ENCODE measurements around the gene CNPY4.

CNPY4 gene

DNA sequence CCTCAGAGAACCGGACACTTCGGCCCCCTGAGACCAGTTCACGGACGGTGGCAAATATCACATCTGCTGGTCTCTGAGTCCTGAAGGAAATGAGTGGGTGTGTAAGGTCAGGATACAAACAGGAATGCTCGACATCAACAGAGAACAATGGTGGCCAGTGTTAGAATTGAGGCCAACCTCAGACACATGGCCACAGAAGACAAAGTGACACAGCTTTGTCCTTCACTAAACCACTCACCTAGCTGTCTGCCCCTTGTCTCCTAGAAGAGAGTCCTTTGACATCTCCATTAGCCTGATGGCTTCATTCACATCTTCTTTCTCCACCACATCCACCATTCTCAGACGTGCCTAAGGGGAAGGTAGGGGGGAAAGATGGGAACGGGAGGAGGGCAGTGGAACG, 26.4 kb upstream of the CNPY4 start:
- no peak for DNase-seq

- DNase-seq: no peak
Measured at GRCh38 chr7:100093498-100093897, 25.9 kb upstream of the CNPY4 start.

- no peak for DNase-seq
Measured at GRCh38 chr7:100093925-100094486, 25.4 kb upstream of the CNPY4 start.

GRCh38 chr7:100095289-100095688, 24.1 kb upstream of the CNPY4 start:
- no peak for DNase-seq

DNA sequence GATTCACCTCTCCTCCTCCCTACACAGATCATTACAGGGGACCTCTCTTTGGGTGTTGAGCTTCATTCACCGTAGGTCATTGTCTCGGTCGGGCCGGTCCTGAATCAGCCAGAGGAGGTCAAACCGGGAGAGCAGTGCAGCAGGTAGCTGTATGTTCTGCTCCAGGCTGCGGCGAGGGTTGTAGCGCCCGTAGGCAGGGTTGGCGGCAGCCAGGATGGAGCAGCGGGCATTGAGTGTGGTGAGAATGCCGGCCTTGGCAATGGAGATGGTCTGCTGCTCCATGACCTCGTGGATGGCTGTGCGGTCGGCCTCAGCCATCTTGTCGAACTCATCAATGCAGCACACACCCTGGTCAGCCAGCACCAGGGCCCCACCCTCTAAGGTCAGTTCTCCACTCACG, 23.7 kb upstream of the CNPY4 start:
- DNase-seq: no peak

DNA sequence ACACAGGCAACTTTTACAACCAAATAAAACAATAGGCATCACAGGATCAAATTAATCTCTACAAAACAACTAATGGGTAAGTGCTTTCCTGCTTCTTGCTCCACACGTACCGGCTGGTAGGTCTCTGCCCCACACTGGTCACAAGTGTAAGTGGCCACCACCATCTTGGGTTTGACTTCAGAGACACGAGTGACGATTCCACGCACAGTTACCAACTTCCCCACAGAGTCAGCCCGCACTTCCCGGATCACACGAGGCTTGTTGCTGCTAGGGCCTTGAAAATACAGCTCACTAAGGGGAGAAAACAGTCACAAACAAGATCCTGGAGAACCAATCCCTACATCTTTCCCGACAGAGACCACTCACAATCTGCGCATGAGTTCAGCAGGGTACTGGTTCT, 20.5 kb upstream of the CNPY4 start:
- no peak for DNase-seq

GRCh38 chr7:100099452-100099851, 20.0 kb upstream of the CNPY4 start:
- no peak for DNase-seq

- peak; percentile 97 for DNase-seq
Measured at GRCh38 chr7:100100420-100101015, 18.9 kb upstream of the CNPY4 start.

- DNase-seq: peak; percentile 97
Measured at GRCh38 chr7:100101016-100101862, 18.2 kb upstream of the CNPY4 start, which contains the start of the genes AP4M1 and MCM7. TSS of gene AP4M1 (plus strand) at chr7:100101643. CDS start at chr7:100101715, 72 bp downstream. TSS of gene MCM7 (minus strand) at chr7:100101397. CDS start at chr7:100101294, 103 bp downstream.

GRCh38 chr7:100102950-100103840, 16.2 kb upstream of the CNPY4 start:
- no peak for DNase-seq

- no peak for DNase-seq
Measured at GRCh38 chr7:100105534-100105933, 13.9 kb upstream of the CNPY4 start.

DNA sequence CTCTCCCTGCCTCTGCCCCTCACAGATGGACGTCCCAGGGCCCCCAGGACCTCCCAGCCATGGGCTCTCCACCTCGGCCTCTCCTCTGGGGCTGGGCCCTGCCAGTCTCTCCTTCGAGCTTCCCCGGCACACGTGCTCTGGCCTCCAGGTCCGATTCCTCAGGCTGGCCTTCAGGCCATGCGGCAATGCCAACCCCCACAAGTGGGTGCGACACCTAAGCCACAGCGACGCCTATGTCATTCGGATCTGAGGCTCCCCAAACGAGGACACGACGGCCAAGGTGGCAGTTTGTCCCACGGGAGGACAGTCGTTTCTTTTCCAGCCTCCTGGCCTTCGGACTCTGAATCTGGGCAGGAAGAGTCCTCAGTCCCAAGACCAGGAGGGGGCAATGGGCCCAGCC, 12.8 kb upstream of the CNPY4 start:
- DNase-seq: no peak

GRCh38 chr7:100107125-100107737, 12.2 kb upstream of the CNPY4 start:
- DNase-seq: no peak

DNA sequence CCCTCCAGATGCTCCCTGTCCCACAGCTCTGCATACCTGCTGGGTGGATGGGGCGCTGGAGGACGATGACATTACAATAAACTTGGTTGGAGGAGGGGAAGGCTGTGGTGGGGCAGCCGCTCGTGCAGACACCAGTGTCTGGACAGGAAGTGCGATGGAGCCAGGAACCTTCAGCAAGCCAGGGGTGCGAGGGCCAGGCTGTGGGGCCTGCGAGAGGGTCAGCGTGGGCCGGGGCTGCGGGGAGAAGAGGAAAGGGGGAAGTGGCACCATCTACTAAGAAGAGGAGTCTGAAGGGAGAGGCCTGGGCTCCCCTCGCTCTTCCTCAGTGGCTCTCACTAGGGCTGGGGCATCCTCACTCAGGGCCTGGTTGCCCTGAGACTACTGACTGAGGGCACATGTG, 11.5 kb upstream of the CNPY4 start:
- DNase-seq: no peak

GRCh38 chr7:100109521-100110163, 9.8 kb upstream of the CNPY4 start:
- DNase-seq: no peak

GRCh38 chr7:100111156-100111555, 8.3 kb upstream of the CNPY4 start:
- DNase-seq: no peak

- DNase-seq: no peak
Measured at GRCh38 chr7:100111914-100112313, 7.5 kb upstream of the CNPY4 start.

GRCh38 chr7:100115026-100115425, 4.4 kb upstream of the CNPY4 start:
- DNase-seq: no peak

- DNase-seq: no peak
Measured at GRCh38 chr7:100118388-100119071, 904 bp upstream of the CNPY4 start.

- DNase-seq: peak; percentile 55
Measured at GRCh38 chr7:100119970-100120732, 717 bp downstream of the CNPY4 start.

GRCh38 chr7:100120733-100121036, 1.3 kb downstream of the CNPY4 start:
- DNase-seq: no peak
